Erythroblast (primary cell): Measurements from ENCODE around the gene NRG3.
"Not testable (repeated sequence)": the region's sequence is repeated elsewhere in the genome, so short reads cannot be mapped to it uniquely, and the experiment has no call there.

Source experiments
- DNase-seq, 2 experiments: peaks; one replicate each; lab custom pipeline; 2025; lab: John Stamatoyannopoulos, UW
- GATA1 ChIP-seq: IDR thresholded peaks from 2 replicates; pipeline ENCODE4 v1.6.1; 2011; ENCODE audit warnings: low read depth, mild to moderate bottlenecking, control low read depth, low read length, moderate library complexity
- POLR2A ChIP-seq: IDR thresholded peaks from 2 replicates; pipeline ENCODE4 v1.6.1; 2011; ENCODE audit warnings: mild to moderate bottlenecking, low read length

NRG3 gene

DNA sequence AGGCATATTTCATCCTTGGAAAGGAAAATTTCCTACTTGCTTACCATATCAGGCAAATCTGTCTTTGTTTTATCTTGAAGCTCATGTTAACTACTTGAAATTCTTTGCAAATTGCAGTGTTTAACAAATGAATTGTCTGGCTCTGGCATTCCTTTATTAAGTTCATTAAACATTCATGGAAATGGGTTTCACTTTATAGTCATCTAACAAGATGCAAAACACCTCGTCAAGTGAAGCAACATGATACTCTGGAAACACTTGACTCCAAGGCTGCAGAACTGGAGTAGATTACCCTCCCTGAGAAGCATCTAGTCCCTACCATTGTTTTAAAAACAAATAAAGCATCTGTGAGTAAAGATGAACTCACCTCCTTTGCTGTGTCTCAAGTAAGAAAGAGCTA, 1086.9 kb downstream of the NRG3 start:
- TF ChIP-seq GATA1 = no peak
- no peak for TF ChIP-seq POLR2A
- no peak for DNase-seq

DNA sequence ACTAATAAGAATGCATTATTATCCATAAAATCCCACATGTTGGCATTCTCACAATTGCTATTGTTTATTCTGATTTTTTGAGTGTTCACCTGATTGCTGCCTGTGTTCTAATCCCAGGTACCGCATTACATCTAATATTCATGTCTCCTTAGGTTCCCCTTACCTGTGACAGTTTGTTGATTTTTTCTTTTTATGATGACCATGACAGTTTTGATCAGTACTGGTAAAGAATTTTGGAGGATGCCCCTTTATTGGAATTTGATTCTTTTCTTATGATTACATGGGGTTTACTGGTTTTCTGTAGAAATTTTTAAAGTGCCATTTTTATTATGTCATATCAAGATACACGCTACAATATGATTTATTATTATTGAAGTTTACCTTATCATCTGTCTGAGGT, 1091.1 kb downstream of the NRG3 start:
- no peak for DNase-seq
- TF ChIP-seq POLR2A (no peak), GATA1 (no peak)

DNA sequence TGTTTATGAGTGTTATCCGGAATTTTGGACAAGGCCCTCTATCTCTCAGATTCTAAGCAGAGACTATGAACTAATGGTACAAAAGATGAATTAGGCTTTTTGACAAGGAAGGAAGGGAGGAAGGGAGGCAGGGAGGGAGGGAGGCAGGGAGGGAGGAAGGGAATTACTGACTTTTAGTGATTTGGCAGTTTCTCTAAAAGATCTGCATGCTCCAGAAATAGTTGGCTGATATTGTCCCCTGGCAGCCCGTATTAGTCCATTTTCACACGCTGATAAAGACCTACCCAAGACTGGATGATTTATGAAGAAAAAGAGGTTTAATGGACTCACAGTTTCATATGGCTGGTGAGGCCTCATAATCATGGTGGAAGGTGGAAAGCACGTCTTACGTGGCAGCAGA, 1093.5 kb downstream of the NRG3 start:
- no peak for TF ChIP-seq GATA1
- TF ChIP-seq POLR2A = no peak
- no peak for DNase-seq

DNA sequence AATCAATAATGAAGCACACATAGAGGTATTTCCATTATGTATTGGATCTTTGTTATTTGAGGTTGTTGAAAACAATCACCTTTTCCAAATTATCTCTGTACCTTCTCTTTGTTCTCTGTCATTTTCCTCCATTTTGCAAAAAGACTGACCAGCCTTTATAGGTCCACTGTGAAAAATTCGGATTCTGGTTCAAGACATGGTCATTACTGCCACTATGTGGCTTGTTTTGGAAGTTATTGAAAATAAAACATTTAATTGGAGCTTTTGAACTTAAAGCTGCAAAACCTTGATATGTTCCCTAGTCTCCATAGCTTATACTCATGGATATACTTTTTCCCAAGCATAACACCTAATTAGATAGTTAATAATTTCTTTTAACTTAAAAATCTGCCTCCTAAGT, 1094.4 kb downstream of the NRG3 start:
- no peak for TF ChIP-seq GATA1
- no peak for TF ChIP-seq POLR2A
- peak in 1 of 2 experiments; percentile 0 for DNase-seq

DNA sequence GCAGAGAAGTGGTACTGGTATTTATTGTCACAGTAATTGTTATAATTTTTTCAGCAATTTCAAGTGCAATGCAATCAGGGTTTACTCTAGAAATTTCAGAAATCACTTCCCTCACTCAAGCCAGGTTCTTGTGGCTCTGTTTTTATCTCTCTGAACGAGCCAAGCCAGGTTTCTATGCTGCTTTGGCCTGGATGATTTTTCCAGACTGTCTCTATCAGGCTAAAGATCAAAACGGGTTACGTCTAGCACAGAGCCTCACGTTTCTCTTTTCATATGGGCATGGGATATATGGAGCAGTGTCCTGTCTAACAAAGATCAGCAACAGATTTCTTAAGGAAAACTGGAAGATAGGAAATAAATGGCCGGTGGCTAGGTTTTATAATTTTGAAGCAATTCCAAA, 1105.3 kb downstream of the NRG3 start:
- DNase-seq = no peak
- TF ChIP-seq GATA1 (no peak), POLR2A (no peak)

DNA sequence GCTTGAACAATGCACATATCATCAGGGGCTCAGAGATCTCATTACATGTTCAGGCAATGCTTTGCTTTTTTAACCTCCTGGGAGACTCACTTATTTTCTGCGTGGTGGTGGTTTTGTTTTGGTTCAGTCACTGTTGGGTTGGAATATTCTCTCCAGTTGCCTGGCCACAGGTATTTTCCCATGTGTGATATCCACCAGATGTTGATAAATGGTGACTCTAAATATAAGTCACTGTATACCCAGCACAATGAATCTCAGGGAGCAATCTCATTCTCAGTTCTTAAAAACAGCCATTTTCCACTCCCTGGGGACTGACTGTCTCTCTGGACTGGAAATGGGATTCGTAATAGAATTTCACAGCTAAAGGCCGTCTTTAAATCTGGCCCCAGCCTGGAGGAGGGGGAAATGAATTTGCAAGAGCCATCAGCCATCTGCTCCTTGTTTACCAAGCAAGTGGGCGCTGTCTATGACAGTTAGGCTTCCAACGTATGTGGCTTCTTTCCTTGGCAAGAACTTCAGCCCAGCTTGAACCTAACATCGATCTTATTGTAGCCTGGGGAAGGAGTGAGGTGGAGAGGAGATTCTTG, 1106.2 kb downstream of the NRG3 start:
- TF ChIP-seq POLR2A (no peak), GATA1 (no peak)
- no peak for DNase-seq

DNA sequence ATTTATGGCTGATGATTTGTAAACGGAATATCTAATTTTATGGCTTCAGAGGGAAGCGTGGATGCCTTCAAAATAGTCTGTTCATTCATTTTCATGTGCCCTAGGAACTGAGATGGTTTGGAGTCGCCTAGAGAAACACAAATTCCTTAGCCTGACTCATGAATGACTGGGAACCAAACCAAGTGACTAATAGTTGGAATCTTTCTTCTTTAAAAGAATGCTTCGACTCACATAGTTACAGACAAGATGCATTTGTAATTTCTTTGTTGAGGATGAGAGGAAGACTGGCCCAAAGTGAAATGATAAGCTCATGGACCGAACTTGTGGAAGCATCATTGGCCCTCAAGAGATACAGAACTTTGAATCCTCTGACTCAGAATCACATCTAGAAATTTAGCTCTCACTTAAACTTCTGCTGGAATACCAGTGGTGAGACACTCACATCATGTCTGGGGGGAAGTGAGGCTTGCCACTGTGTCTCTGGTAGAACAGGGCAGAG, 1107.2 kb downstream of the NRG3 start:
- TF ChIP-seq GATA1 (no peak), POLR2A (no peak)
- DNase-seq = no peak

DNA sequence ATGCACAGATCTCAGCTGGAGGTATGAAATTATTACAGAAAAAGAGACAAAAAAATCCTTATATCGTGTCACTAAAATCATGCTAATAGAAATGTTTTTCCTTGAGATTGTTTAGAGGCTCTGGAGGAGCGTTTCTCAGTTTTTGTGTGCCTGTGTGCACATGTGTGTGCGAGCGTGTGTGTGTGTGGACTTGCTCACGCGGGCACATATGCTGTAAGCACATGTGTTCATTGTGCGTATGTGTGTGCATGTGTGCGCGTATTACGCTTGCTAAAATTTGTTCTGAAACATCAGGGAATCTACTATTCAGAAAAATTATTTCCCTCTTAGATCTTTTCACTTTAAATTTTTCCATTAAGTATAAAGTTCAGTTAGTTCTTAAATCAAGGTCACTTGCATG, 1111.2 kb downstream of the NRG3 start:
- DNase-seq = no peak
- no peak for TF ChIP-seq GATA1
- no peak for TF ChIP-seq POLR2A

DNA sequence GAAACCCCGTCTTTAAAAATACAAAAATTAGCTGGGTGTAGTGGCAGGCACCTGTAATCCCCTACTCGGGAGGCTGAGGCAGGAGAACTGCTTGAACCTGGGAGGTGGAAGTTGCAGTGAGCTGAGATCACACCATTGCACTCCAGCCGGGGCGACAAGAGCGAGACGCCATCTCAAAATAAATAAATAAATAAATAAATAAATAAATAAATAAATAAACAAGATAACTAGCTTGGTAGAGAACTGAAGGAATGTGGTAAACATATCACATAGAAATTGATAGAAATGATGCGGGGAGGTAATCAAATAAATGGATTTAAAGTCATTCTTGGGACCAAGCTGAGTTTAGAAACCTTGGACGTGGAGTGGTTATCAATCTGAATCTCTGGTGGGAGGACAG, 1131.5 kb downstream of the NRG3 start:
- DNase-seq = not testable (repeated sequence)

DNA sequence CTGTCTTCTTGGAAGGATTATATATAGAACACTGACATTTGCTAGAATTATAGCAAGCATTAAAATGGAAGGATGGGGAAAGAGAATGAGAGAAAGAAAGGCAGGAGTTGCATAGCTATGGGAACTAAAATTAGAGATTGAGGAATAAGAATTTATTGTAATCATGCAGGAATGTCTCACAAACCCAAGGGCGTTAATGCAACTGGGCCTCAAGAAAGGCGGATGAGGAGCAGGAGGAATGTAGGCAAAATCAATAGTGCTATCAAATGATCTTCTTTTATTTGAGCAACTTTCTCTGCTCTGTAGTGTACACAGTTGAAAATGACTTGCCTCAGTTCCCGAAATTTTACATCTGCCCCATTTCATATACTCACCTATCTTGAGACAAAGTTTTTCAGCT, 1132.5 kb downstream of the NRG3 start:
- no peak for DNase-seq
- TF ChIP-seq POLR2A = no peak
- TF ChIP-seq GATA1 = no peak

DNA sequence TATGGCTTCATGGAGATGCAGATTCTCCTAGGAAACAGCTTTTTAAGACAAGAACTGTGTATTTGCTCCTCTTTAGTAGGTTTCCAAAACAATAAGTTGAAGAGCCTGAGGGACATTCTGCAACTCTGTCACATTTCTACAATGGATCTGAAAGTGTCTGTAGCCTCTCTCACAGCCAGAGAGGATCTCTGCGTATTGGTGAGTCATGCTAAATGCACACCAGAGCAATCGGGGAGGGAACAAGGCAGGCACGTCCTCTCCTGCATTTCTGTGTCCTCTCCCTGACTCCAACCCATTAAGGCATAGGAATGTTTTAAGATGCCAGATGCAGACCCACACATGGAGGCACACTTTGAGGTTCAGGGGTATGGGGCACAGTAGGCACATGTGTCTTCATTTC, 1137.9 kb downstream of the NRG3 start:
- DNase-seq = no peak
- TF ChIP-seq POLR2A (no peak), GATA1 (no peak)

DNA sequence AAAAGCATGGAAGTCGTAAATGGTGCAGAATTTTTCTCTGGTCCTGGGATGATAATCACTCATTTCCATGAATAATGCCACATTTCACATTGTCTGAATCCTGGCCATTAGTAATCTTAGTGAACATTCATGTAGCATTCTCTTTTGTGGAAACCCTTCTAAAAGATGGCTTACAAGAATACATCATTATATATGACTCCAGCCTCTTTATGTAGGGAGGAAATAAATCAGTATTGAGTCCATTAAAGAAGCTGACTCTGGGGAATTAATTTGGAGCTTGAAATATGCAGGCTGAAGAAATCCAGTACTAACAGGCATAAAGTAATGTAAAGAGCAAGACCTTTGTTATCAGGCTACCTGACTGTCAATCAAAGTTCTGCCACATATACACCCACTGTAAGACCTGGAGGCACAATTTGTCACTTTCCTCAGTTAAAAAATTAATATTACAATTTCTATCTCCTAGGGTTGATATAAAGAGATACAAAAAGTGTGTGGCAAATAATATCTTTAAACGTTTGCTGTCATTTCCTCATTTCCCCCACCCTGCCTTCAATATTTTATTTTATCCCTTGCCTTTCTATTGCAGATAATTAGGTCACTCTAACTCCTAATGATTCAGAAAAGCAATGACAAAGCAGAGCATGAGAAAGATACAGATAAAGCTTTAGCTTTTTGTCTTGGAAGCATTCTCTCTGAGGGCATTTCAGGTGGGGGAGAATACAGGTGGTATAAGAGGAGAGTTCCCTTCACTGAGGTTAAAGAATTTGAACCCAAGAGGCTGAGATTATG, 1142.3 kb downstream of the NRG3 start:
- no peak for TF ChIP-seq GATA1
- no peak for TF ChIP-seq POLR2A
- DNase-seq = no peak

DNA sequence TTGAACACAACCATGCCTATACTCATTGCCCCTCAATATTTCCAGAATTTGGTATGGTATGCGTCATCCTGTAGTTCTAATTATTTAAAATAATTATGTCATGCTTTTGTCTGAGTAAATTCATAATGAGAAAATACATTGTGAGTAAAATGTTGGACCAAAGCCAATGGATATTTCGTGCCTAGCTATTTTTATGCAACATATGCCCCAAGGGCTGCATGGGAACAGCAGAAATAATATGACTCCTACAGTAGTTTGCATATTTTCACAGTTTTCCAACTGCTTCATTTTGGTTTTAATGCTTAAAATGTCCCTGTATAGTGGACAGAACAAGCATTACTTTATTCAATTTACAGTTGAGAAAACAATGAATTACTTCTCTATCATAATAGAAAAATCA, 1148.7 kb downstream of the NRG3 start:
- TF ChIP-seq POLR2A (no peak), GATA1 (no peak)
- DNase-seq = no peak
